H1 (cell line): ENCODE results near the gene RXFP1. TPM values are rescaled to one million over a fixed set of nuclear protein-coding genes. Genes with fewer than 3 reads are reported as not detected.

ENCODE experiments used
- CTCF ChIA-PET: fragments of 300-600 bp; sonication (Branson Sonifier 250); formaldehyde crosslinking; loops from one replicate; lab custom pipeline; 2021; ENCODE audit not compliant: partially characterized antibody; lab: Charles Lee
- POLR2A ChIA-PET: fragments of 300-600 bp; sonication (Branson Sonifier 250); formaldehyde crosslinking; loops from one replicate; lab custom pipeline; 2021; ENCODE audit warnings: inconsistent platforms; ENCODE audit not compliant: partially characterized antibody; lab: Charles Lee
- DNase-seq, 2 experiments: peaks; one replicate each; pipeline versions ENCODE4 v3.0.0 to v3.0.0-alpha.2; 2010 to 2022; ENCODE audit warnings: low spot score in 2 of 2, low read depth in 1 of 2, mixed read lengths in 1 of 2
- FAIRE-seq: peaks from 2 replicates; lab custom pipeline; 2011; peaks lifted over from hg19 to GRCh38; lab: Jason Lieb, UNC
- H2AFZ ChIP-seq: 2 replicates; pipeline ENCODE4 v1.8.1; 2012; ENCODE audit warnings: low read length, inconsistent platforms
- H2AK5ac ChIP-seq: 2 replicates; pipeline ENCODE4 v1.6.1; 2013; ENCODE audit warnings: low read depth, low read length
- H2BK120ac ChIP-seq: replicated peaks from 2 replicates; pipeline ENCODE3; 2013; ENCODE audit warnings: low read depth, low read length, inconsistent platforms
- H2BK12ac ChIP-seq: 2 replicates; pipeline ENCODE4 v1.6.1; 2013; ENCODE audit warnings: low read depth, low read length
- H2BK15ac ChIP-seq: 2 replicates; pipeline ENCODE4 v1.6.1; 2013; ENCODE audit warnings: low read length
- H2BK20ac ChIP-seq: 2 replicates; pipeline ENCODE4 v1.6.1; 2013; ENCODE audit warnings: low read length
- H2BK5ac ChIP-seq: 2 replicates; pipeline ENCODE4 v1.6.1; 2013; ENCODE audit warnings: low read depth, low read length
- H3K14ac ChIP-seq: 2 replicates; pipeline ENCODE4 v1.6.1; 2013; ENCODE audit warnings: inconsistent platforms; ENCODE audit not compliant: insufficient read length
- H3K18ac ChIP-seq: 2 replicates; pipeline ENCODE4 v1.6.1; 2013; ENCODE audit warnings: low read length; ENCODE audit errors: extremely low read depth
- H3K23ac ChIP-seq: 2 replicates; pipeline ENCODE4 v1.6.1; 2013; ENCODE audit warnings: inconsistent platforms; ENCODE audit not compliant: insufficient read length
- H3K23me2 ChIP-seq: 2 replicates; pipeline ENCODE4 v1.6.1; 2013; ENCODE audit warnings: low read depth, low read length
- H3K27ac ChIP-seq: 2 replicates; pipeline ENCODE4 v1.6.1; 2011; ENCODE audit warnings: low read depth, low read length, inconsistent platforms
- H3K27me3 ChIP-seq, 4 experiments: replicated peaks in 1 of 4; 1 replicate in 1 of 4; 2 replicates in 3 of 4; pipeline versions ENCODE4 v1.6.1 to v1.8.1; 2011 to 2013; ENCODE audit warnings: low read length in 3 of 4, mild to moderate bottlenecking in 3 of 4, inconsistent platforms in 2 of 4, mixed read lengths in 2 of 4, moderate library complexity in 1 of 4; ENCODE audit not compliant: control insufficient read depth in 3 of 4, insufficient read depth in 3 of 4; ENCODE audit errors: extremely low read depth in 1 of 4
- H3K36me3 ChIP-seq, 4 experiments: 2 replicates each; pipeline versions ENCODE4 v1.6.1 to v1.8.1; 2011 to 2013; ENCODE audit warnings: mild to moderate bottlenecking in 4 of 4, low read length in 3 of 4, moderate library complexity in 2 of 4, control low read depth in 1 of 4, inconsistent platforms in 1 of 4; ENCODE audit not compliant: insufficient read depth in 4 of 4, control insufficient read depth in 2 of 4
- H3K4ac ChIP-seq: replicated peaks from 2 replicates; pipeline ENCODE3; 2013; ENCODE audit warnings: low read length, low read depth, mixed read lengths, inconsistent platforms; ENCODE audit not compliant: insufficient read length
- H3K4me1 ChIP-seq, 4 experiments: replicated peaks in 1 of 4; 1 replicate in 1 of 4; 2 replicates in 3 of 4; pipeline versions ENCODE4 v1.6.1 to v1.8.1; 2011 to 2013; ENCODE audit warnings: low read length in 3 of 4, inconsistent platforms in 2 of 4, mixed read lengths in 1 of 4; ENCODE audit not compliant: insufficient read depth in 4 of 4, control insufficient read depth in 3 of 4
- H3K4me2 ChIP-seq, 2 experiments: 2 replicates each; pipeline versions ENCODE4 v1.6.1 to v1.8.1; 2011 to 2013; ENCODE audit warnings: low read depth in 2 of 2, low read length in 2 of 2, control low read depth in 1 of 2, inconsistent platforms in 1 of 2, mild to moderate bottlenecking in 1 of 2; ENCODE audit not compliant: insufficient read depth in 1 of 2
- H3K4me3 ChIP-seq, 4 experiments: fragments of 200-600, 300-600 bp in 1 of 4; sonication (generic), shearing (Covaris generic), sonication (Bioruptor Twin) in 1 of 4; 2 replicates each; pipeline versions ENCODE4 v1.5.1 to v1.8.1; 2011 to 2016; ENCODE audit warnings: low read length in 4 of 4, low read depth in 3 of 4, control low read depth in 2 of 4, inconsistent platforms in 2 of 4, mild to moderate bottlenecking in 2 of 4, mixed read lengths in 1 of 4, moderate library complexity in 1 of 4; ENCODE audit not compliant: insufficient read depth in 2 of 4; ENCODE audit errors: extremely low read depth in 1 of 4
- H3K56ac ChIP-seq: replicated peaks from 2 replicates; pipeline ENCODE3; 2013; ENCODE audit warnings: low read depth, mild to moderate bottlenecking, mixed read lengths, low read length, inconsistent platforms; ENCODE audit not compliant: insufficient read length
- H3K79me1 ChIP-seq: 2 replicates; pipeline ENCODE4 v1.6.1; 2013; ENCODE audit warnings: low read depth, low read length, control low read depth
- H3K79me2 ChIP-seq, 2 experiments: 2 replicates each; pipeline versions ENCODE4 v1.6.1 to v1.8.1; 2012 to 2013; ENCODE audit warnings: low read length in 2 of 2, mild to moderate bottlenecking in 2 of 2, inconsistent platforms in 1 of 2; ENCODE audit not compliant: insufficient read depth in 2 of 2, control insufficient read depth in 1 of 2
- H3K9ac ChIP-seq, 4 experiments: replicated peaks in 1 of 4; 1 replicate in 1 of 4; 2 replicates in 3 of 4; pipeline versions ENCODE4 v1.6.1 to v1.8.1; 2011 to 2013; ENCODE audit warnings: low read depth in 3 of 4, low read length in 3 of 4, control low read depth in 2 of 4, mild to moderate bottlenecking in 2 of 4, moderate library complexity in 2 of 4, inconsistent platforms in 1 of 4; ENCODE audit errors: extremely low read depth in 1 of 4
- H3K9me3 ChIP-seq, 2 experiments: 2 replicates each; pipeline versions ENCODE4 v1.6.1 to v1.8.1; 2012 to 2013; ENCODE audit warnings: mild to moderate bottlenecking in 2 of 2, moderate library complexity in 2 of 2, control low read depth in 1 of 2, inconsistent platforms in 1 of 2, low read depth in 1 of 2, low read length in 1 of 2, mixed read lengths in 1 of 2; ENCODE audit not compliant: insufficient read depth in 2 of 2
- H4K20me1 ChIP-seq, 2 experiments: replicated peaks in 1 of 2; 2 replicates each; pipeline versions ENCODE3 to v1.8.1; 2011 to 2013; ENCODE audit warnings: inconsistent platforms in 2 of 2, low read length in 2 of 2, mild to moderate bottlenecking in 1 of 2; ENCODE audit not compliant: insufficient read depth in 2 of 2, control insufficient read depth in 1 of 2
- H4K5ac ChIP-seq: 2 replicates; pipeline ENCODE4 v1.6.1; 2013; ENCODE audit warnings: low read length, low read depth, mixed read lengths, inconsistent platforms; ENCODE audit not compliant: insufficient read length
- H4K8ac ChIP-seq: 2 replicates; pipeline ENCODE4 v1.8.0; 2013; ENCODE audit warnings: mild to moderate bottlenecking, moderate library complexity, low read length, inconsistent platforms; ENCODE audit not compliant: insufficient read depth; ENCODE audit errors: extremely low read depth
- H4K91ac ChIP-seq: replicated peaks from 2 replicates; pipeline ENCODE3; 2013; ENCODE audit warnings: low read length, mixed read lengths, inconsistent platforms; ENCODE audit not compliant: insufficient read length
- CEBPB ChIP-seq: IDR thresholded peaks from 2 replicates; pipeline ENCODE4 v1.6.1; 2012; ENCODE audit warnings: low read depth, low read length
- HDAC2 ChIP-seq, 2 experiments: fragments of 300-600 bp in 1 of 2; sonication (generic) in 1 of 2; IDR thresholded peaks; 2 replicates each; pipeline ENCODE4 v1.6.1; 2011 to 2012; ENCODE audit warnings: low read depth in 2 of 2, low read length in 2 of 2, mild to moderate bottlenecking in 2 of 2, moderate library complexity in 2 of 2, borderline replicate concordance in 1 of 2, inconsistent platforms in 1 of 2
- KDM5A ChIP-seq: fragments of 200-600 bp; IDR thresholded peaks from 2 replicates; pipeline ENCODE4 v1.7.1; 2012; ENCODE audit warnings: mild to moderate bottlenecking, low read length, inconsistent platforms, mixed read lengths
- MAFK ChIP-seq: IDR thresholded peaks from 2 replicates; pipeline ENCODE4 v1.6.1; 2012; ENCODE audit warnings: low read depth, mild to moderate bottlenecking, improper control_type of control experiment, low read length
- NANOG ChIP-seq: IDR thresholded peaks from 2 replicates; pipeline ENCODE4 v1.6.1; 2011; ENCODE audit warnings: low read length, low read depth, mild to moderate bottlenecking, inconsistent platforms; ENCODE audit not compliant: insufficient read depth, poor library complexity, severe bottlenecking
- PHF8 ChIP-seq: fragments of 200-600 bp; sonication (generic); conservative IDR thresholded peaks from 2 replicates; pipeline ENCODE4 v1.7.1; 2012; ENCODE audit warnings: low read depth, mild to moderate bottlenecking, inconsistent platforms, low read length, moderate library complexity
- POLR2AphosphoS5 ChIP-seq: IDR thresholded peaks from 2 replicates; pipeline ENCODE4 v1.6.1; 2011; ENCODE audit warnings: low read depth, low read length
- RBBP5 ChIP-seq: IDR thresholded peaks from 2 replicates; pipeline ENCODE4 v1.7.1; 2012; ENCODE audit warnings: low read depth, mild to moderate bottlenecking, inconsistent platforms, low read length, moderate library complexity, borderline replicate concordance
- RNF2 ChIP-seq: fragments of 200-900, 300-1000 bp; sonication (generic); IDR thresholded peaks from 2 replicates; pipeline ENCODE4 v1.7.1; 2016; ENCODE audit warnings: borderline replicate concordance, low read depth, mild to moderate bottlenecking, antibody characterized with exemption, low read length; ENCODE audit not compliant: poor library complexity, severe bottlenecking; ENCODE audit errors: missing control alignments
- SAP30 ChIP-seq: fragments of 300-600 bp; sonication (generic); IDR thresholded peaks from 2 replicates; pipeline ENCODE4 v1.7.1; 2012; ENCODE audit warnings: low read length, moderate library complexity, mild to moderate bottlenecking, inconsistent platforms; ENCODE audit not compliant: insufficient read depth, insufficient replicate concordance
- SP2 ChIP-seq: IDR thresholded peaks from 2 replicates; pipeline ENCODE4 v1.6.1; 2012; ENCODE audit warnings: mild to moderate bottlenecking, low read length, inconsistent platforms
- TAF7 ChIP-seq: optimal IDR thresholded peaks from 2 replicates; pipeline ENCODE3; 2011; ENCODE audit warnings: low read depth, mild to moderate bottlenecking, inconsistent platforms, low read length, moderate library complexity, borderline replicate concordance
- TBP ChIP-seq: IDR thresholded peaks from 2 replicates; pipeline ENCODE4 v1.6.1; 2011; ENCODE audit warnings: low read depth, low read length, improper control_type of control experiment
- WGBS, 2 experiments: shearing (Covaris generic) in 1 of 2; methylation state at CpG; one replicate each; pipeline versions ENCODE4 v1.1.6 to v1.1.7; 2013 to 2015; ENCODE audit warnings: low lambda C conversion rate in 2 of 2, mixed read lengths in 2 of 2, inconsistent platforms in 1 of 2, low coverage in 1 of 2, missing lambda C conversion rate in 1 of 2; ENCODE audit not compliant: insufficient replicate concordance in 2 of 2, insufficient coverage in 1 of 2, insufficient read length in 1 of 2; ENCODE audit errors: extremely low coverage in 1 of 2, missing lambda C conversion rate in 1 of 2; 5-methylcytosine and 5-hydroxymethylcytosine counted together
- polyA plus RNA-seq, 7 experiments: library from polyadenylated mRNA; depleted of rRNA in 3 of 7; stranded (reverse) in 5 of 7; unstranded in 2 of 7; fragments of >200 nt in 5 of 7; fragments of 200-250 nt in 2 of 7; gene quantifications; 1 replicate in 5 of 7; 2 replicates in 1 of 7; 4 replicates in 1 of 7; pipeline versions ENCODE4 v1.2.1 to v1.2.3, GENCODE V29; 2011 to 2013; ENCODE audit warnings: missing spikeins in 2 of 7, mixed read lengths in 2 of 7
- total RNA-seq: library from RNA; stranded (reverse); fragmentation: NEBNext Ultra II Directional; extraction: Animal tissue kit (Norgen Biotek cat#: 25700); gene quantifications from 2 replicates; pipeline ENCODE4 v1.2.1, GENCODE V29; 2021
- TF ChIP-seq, protein P1 (sequence below): IDR thresholded peaks from 2 replicates; pipeline ENCODE4 v1.6.1; 2012; ENCODE audit warnings: inconsistent platforms

The RXFP1 gene
- total and polyA plus RNA-seq, 2 of the 8 experiments (the other 6 are each of a cell fraction or from before 2014, with no cell fraction given), result 0.14 to 0.56 TPM

- Histone ChIP-seq H3K4ac (no peak overlapping the region), H3K4me2 (no peak overlapping the region), H2BK15ac (no peak overlapping the region), H2AFZ (no peak overlapping the region), H2BK20ac (no peak overlapping the region), H3K27ac (no peak overlapping the region), H3K14ac (no peak overlapping the region), H3K18ac (no peak overlapping the region), H2BK120ac (no peak overlapping the region), H2BK5ac (no peak overlapping the region), H3K56ac (no peak overlapping the region), H3K4me1 (0 out of 7 replicates have a peak, but pooled peaks cover 0 to 4% (median 0%) of the 10 kb centered on the region in 4 experiments), H2AK5ac (no peak overlapping the region), H3K9me3 (no peaks in the 10 kb centered on the region), H3K79me1 (no peaks in the 10 kb centered on the region), H3K23ac (no peak overlapping the region), H3K79me2 (no peaks in the 10 kb centered on the region), H2BK12ac (no peak overlapping the region), H3K9ac (no peak overlapping the region), H3K23me2 (no peaks in the 10 kb centered on the region), H4K5ac (no peak overlapping the region), H4K20me1 (no peaks in the 10 kb centered on the region), H3K36me3 (no peaks in the 10 kb centered on the region), H4K8ac (no peak overlapping the region), H4K91ac (no peak overlapping the region), H3K4me3 (no peak overlapping the region), H3K27me3 (no peaks in the 10 kb centered on the region)
- POLR2A ChIA-PET, result no interaction called here
- CTCF ChIA-PET, result no interaction called here
- DNase-seq (no peak), FAIRE-seq (no peak)
- WGBS, 2 experiments, result 81% methylated on average over 1 of the region's 1 CpG; no CpG with 5 or more reads in 1 of the 2 experiments
- no peak for TF ChIP-seq POLR2AphosphoS5
- TF ChIP-seq TAF7, result no peak
- no peak for TF ChIP-seq CEBPB
- no peak for TF ChIP-seq NANOG
- TF ChIP-seq RNF2, result no peak
- TF ChIP-seq HDAC2 (IDR thresholded peaks at IDR 0.05; ENCODE audit: borderline replicate concordance in 1 of 2, low read depth in 2 of 2, low read length in 2 of 2), result no peak
- TF ChIP-seq SP2, result no peak
- no peak for TF ChIP-seq MAFK
- TF ChIP-seq TBP, result no peak
- no peak for TF ChIP-seq SAP30
- no peak for TF ChIP-seq PHF8
- no peak for TF ChIP-seq RBBP5
- no peak for TF ChIP-seq KDM5A
- TF ChIP-seq, protein P1, sequence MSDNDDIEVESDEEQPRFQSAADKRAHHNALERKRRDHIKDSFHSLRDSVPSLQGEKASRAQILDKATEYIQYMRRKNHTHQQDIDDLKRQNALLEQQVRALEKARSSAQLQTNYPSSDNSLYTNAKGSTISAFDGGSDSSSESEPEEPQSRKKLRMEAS, result no peak
Observed at GRCh38 chr4:158544141-158544540, 22.5 kb downstream of the RXFP1 start.
